Raji (cell line): ENCODE measurements around the gene CLDND2.

Source experiments
- POLR2A ChIP-seq: IDR thresholded peaks from 2 replicates; pipeline ENCODE4 v1.6.1; 2011; ENCODE audit warnings: low read depth, low read length, control low read depth; ENCODE audit not compliant: insufficient read depth

Gene CLDND2

DNA sequence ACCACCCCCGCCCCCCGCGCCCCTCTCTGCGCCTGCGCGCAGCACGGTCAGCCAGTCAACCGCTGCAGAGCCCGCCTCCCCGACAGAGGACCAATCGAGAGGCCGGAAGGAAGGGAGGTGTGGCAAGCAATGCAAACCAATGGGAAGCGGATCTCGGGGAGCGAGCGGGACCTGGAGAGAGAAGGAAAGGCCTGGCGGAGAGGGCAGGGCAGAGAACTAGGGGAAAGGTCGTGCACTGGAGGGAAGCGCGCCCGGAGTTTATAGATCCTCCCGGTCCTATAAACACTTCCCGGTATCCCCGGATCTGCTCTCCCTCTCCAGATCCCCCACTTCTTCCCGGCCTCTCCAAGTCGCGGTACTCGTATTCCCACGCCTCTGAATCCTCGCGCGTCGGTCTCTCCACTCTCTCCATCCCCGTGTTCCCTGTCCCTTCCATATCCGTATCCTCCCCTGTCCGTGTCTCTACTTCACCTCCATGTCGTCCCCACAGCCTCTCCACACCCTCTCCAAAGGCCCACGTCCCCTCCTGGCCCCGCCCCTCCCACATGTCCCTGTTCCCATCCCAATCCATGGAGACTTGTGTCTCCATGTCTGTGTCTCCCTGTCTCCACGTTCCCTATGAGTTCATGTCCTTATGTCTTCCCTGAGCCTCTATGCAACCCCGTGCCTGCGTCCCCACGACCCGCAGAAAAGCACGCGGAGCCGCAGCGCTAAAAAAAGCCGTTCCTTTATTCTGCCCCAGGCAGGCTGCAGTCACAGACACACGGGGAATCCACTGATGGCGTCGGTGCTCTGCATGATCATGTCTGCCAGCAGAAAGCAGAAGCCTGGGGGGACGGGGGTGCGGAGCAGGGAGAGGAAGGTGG is 2.2 kb downstream of the CLDND2 start:
- peak; percentile 99 for TF ChIP-seq POLR2A

DNA sequence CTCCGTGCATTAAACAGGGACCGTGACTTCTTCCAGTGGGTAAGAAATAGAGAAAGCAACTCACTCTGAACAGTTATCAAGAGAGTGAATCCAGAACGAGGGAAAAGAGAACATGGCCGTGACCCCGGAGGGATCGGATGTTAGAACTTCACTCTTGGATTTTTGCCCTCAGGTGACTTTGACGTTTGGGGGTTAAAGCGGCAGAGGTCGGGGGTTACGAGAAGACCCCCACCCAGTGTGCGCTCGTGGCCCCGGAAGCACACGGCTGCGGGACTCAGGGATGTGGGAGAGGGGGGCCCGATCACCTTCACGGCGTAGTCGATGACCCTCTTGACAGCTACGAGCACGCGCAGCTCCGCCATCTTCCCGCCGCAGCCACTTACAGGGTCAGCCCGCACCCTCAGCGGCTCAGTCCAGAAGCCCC is 2.8 kb downstream of the CLDND2 start, which contains the start of gene ETFB:
Gene ETFB (minus strand): TSS at position 424 of the 424 bp plus-strand sequence. CDS start 62 bp downstream, at position 362.
- TF ChIP-seq POLR2A, result no peak

- TF ChIP-seq POLR2A, result no peak
Observed at GRCh38 chr19:51365211-51365964, 3.4 kb downstream of the CLDND2 start.

DNA sequence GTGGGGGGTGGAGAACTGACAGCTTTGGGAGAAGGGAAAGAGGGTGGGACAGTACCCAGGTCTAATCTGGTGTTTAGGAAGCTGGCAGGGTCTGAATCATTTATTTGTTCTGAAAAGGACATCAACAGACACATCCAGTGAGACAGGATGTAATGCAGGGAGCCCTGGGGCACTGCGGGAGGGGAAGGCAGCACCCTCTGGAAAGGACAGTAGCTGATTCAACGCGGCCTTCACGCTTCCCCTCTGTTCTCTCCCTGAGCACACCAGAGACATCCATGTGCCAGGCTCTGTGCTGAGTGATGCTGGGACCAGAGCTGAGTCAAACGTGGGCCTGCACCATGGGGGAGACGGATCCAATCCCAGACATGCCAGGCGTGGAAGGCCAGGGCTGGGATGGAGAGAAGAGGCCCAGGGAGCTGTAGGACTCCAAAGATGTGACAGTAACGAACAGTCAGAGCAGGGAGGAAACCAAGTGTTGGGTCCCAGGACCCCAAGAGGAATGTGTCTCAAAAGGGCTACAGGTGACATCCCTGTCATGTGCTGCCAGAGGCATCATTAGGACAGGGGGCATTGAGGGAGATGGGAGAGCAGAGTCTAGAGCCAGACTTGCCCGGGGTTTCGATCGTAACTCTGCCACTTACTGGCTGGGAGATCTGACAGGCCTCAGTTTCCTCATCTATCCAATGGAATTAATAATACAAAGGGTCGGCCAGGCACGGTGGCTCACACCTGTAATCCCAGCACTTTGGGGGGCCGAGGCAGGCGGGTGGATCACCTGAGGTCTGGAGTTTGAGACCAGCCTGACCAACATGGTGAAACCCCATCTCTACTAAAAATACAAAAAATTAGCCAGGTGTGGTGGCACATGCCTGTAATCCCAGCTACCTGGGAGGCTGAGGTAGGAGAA is 4.3 kb downstream of the CLDND2 start:
- TF ChIP-seq POLR2A, result no peak

GRCh38 chr19:51361239-51361638 is 7.6 kb downstream of the CLDND2 start:
- no peak for TF ChIP-seq POLR2A

DNA sequence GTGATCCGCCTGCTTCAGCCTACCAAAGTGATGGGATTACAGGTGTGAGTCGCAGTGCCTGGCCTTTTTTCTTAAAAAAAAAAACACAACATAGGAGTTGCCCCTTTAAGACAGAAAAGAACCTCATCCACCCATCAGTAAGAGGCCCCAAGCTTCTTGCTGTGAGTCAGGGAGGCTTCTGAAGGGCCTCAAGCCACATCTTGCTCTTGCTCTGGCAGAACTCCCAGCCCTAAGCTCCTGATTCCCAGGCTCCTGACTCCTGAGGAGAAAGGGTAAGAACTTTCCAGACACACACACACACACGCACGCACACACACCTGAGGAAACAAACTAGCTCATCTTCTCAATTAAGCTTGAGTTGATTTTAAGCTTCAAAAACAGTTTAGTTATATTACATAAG is 9.5 kb downstream of the CLDND2 start:
- no peak for TF ChIP-seq POLR2A

- no peak for TF ChIP-seq POLR2A
Observed at GRCh38 chr19:51357952-51358351, 10.9 kb downstream of the CLDND2 start.

- no peak for TF ChIP-seq POLR2A
Observed at GRCh38 chr19:51356159-51356801, 12.5 kb downstream of the CLDND2 start.

GRCh38 chr19:51354742-51355148 is 14.1 kb downstream of the CLDND2 start:
- TF ChIP-seq POLR2A, result no peak

DNA sequence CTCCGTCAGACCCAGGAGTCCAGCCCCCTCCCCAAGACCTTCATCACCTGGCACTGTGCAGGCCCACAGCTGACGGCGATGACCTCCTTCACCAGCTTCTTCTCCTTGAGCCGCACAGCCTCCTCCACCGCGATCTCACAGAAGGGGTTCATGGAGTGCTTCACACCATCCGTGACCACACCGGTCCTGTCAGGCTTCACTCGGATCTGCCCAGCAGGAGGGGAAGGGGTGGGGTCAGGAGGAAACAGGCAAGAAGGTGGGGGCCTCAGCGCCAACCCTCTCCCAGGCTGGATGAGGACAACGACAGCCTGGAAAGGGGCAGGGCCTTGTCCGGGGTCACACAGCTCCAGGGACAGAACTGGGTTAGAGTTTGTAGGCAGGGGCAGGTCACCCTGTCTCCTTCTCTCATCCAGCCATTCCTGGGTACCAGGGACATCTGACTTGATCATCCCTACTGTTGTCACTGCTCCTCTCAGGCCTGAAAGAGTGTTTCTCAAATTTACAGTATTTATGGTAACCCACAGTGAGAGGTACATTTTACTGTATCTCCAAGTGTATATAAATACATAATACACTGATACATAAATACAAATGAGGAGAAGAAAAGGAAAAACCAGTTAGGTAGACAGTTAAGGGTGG is 14.6 kb downstream of the CLDND2 start:
- no peak for TF ChIP-seq POLR2A

DNA sequence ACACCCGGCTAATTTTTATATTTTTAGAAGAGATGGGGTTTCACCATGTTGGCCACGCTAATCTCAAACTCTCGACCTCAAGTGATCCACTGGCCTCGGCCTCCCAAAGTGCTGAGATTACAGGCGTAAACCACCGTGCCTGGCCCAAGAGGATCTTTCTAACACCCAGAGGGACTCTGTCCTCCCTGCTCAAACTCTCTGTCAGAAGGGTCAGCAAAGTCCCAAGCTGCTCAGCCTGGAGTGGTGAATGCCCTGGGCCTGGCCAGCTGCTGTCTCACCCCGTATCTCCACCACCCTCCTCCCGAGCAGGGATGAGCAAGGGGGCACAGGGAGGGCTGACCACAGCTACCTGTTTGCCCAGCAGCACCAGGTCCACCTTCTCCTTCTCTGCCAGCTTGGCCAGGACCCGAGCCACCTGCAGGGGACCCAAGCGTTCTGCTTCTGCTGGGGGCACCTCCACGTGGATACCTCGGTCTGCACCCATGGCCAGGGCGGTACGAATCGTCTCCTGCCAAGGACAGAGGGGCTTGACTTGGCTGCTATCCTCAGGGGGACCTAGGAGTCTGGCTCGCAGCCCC is 15.9 kb downstream of the CLDND2 start:
- TF ChIP-seq POLR2A, result no peak

DNA sequence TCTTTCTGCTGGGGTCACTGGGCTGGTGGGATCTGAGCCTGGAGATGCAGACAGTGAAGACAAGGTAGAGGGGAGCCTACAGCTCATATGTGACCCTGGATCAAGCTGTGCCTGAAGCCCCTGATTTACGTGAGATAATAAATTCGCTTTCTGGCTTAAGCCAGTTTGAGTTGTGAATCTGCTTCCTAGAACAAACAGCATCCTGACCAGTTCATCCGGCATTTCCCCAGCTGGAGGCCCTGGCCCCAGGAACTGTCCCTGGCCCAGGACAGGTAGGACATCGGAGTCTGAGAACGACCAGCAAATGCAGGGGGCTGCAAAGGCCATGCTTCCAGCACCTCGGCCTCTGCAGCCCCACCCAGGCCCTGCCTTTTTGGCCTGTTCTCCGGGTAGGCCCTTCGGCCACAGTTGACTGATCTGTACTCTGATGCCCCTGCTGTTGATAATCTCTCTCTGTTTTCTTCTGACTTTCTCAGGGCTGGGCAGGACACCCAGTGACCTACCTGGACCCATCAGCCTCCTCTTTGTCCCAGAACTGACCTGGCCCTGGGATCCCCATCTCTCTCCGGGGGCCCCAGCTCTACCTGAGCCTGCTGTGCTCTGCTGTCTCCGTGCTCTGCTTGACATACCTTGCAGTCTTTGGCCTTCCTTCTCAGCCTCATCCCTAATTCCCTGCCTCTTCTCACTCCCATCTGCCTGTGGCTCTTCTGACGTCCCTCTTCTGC is 17.4 kb downstream of the CLDND2 start:
- TF ChIP-seq POLR2A, result no peak

GRCh38 chr19:51347209-51347928 is 21.4 kb downstream of the CLDND2 start:
- no peak for TF ChIP-seq POLR2A

DNA sequence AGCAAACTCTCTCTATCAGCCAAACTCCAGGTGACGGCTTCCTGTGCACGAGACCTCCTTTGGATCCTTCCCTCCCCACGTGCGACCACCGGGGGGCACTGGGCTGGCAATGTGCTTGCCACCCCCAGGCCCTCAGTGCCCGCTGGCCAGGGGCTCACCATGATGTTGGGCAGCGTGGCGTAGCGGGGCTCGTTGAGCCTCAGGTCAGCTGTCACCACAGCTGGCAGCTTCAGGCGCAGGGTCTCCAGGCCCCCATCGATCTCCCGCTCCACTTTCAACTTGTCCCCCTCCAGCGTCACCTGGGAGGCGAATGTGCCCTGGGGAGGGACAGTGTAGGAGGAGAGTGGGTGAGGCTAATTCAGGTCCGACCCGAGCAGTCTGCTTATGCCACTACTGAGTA is 22.1 kb downstream of the CLDND2 start:
- TF ChIP-seq POLR2A, result no peak
